ENCODE data around the gene A1BG. TPM values are rescaled to one million over a fixed set of nuclear protein-coding genes. Genes with fewer than 3 reads are reported as not detected.

Gene A1BG
- total and polyA plus RNA-seq, 4 donors: 1.2 to 53.4 (median 18.6) TPM

GRCh38 chr19:58394821-58395219, 41.5 kb upstream of the A1BG start:
- 72% methylated on average over 3 of the region's 3 CpGs for WGBS, 2 donors

GRCh38 chr19:58393725-58394033, 40.4 kb upstream of the A1BG start:
- WGBS, 2 donors: 89 to 90% methylated on average over 4 of the region's 4 CpGs
- H3K4me3 ChIP-seq: no peak overlapping the region
- peaks cover 9 to 26% (median 24%) of the 10 kb centered on the region in 4 donors for H3K36me3 ChIP-seq (ENCODE audit: control insufficient read depth in 4 of 4, insufficient read depth in 4 of 4, low read length in 4 of 4)
- no peak overlapping the region for H3K9ac ChIP-seq (ENCODE audit: insufficient read depth in 1 of 2, low read length in 2 of 2)
- DNase-seq (no peak), ATAC-seq (ENCODE audit: insufficient read depth, low FRiP score) (no peak)
- H3K9me3 ChIP-seq (ENCODE audit: control insufficient read depth in 4 of 4, insufficient read depth in 3 of 4, low read length in 3 of 4): peaks cover 0 to 5% (median 0%) of the 10 kb centered on the region in 4 donors
- H3K27me3 ChIP-seq (ENCODE audit: control insufficient read depth in 3 of 3, insufficient read depth in 3 of 3, low read length in 2 of 3): peaks cover 0 to 21% (median 11%) of the 10 kb centered on the region in 3 donors
- TF ChIP-seq CTCF (IDR thresholded peaks at IDR 0.05; ENCODE audit: control extremely low read depth, extremely low read depth): no peak
- peaks cover 0 to 5% (median 3%) of the 10 kb centered on the region in 5 donors for H3K4me1 ChIP-seq (ENCODE audit: control insufficient read depth in 5 of 5, insufficient read depth in 5 of 5, low read length in 5 of 5)
- no peak overlapping the region for H3K27ac ChIP-seq (ENCODE audit: low read depth in 1 of 2, low read length in 1 of 2)

More at GRCh38 chr19:58394821-58395219, 41.5 kb upstream of the A1BG start:
- TF ChIP-seq CTCF (IDR thresholded peaks at IDR 0.05; ENCODE audit: control extremely low read depth, extremely low read depth): no peak
- peak; percentile 28 for ATAC-seq (ENCODE audit: insufficient read depth, low FRiP score)
- Histone ChIP-seq H3K9me3 (ENCODE audit: control insufficient read depth in 4 of 4, insufficient read depth in 3 of 4, low read length in 3 of 4) (peaks cover 0 to 5% (median 0%) of the 10 kb centered on the region in 4 donors), H3K4me1 (ENCODE audit: control insufficient read depth in 5 of 5, insufficient read depth in 5 of 5, low read length in 5 of 5) (peaks cover 0 to 5% (median 3%) of the 10 kb centered on the region in 5 donors), H3K36me3 (ENCODE audit: control insufficient read depth in 4 of 4, insufficient read depth in 4 of 4, low read length in 4 of 4) (peaks cover 7 to 26% (median 23%) of the 10 kb centered on the region in 4 donors), H3K27ac (ENCODE audit: low read depth in 1 of 2, low read length in 1 of 2) (no peak overlapping the region), H3K9ac (ENCODE audit: insufficient read depth in 1 of 2, low read length in 2 of 2) (no peak overlapping the region), H3K27me3 (ENCODE audit: control insufficient read depth in 3 of 3, insufficient read depth in 3 of 3, low read length in 2 of 3) (peaks cover 0 to 21% (median 11%) of the 10 kb centered on the region in 3 donors), H3K4me3 (peak overlapping the region; percentile 12)
- no peak for DNase-seq

GRCh38 chr19:58392945-58393724, 39.8 kb upstream of the A1BG start:
- Histone ChIP-seq H3K4me1 (ENCODE audit: control insufficient read depth in 5 of 5, insufficient read depth in 5 of 5, low read length in 5 of 5) (peaks cover 0 to 6% (median 5%) of the 10 kb centered on the region in 5 donors), H3K9me3 (ENCODE audit: control insufficient read depth in 4 of 4, insufficient read depth in 3 of 4, low read length in 3 of 4) (peaks cover 0 to 5% (median 0%) of the 10 kb centered on the region in 4 donors), H3K27me3 (ENCODE audit: control insufficient read depth in 3 of 3, insufficient read depth in 3 of 3, low read length in 2 of 3) (peaks cover 0 to 21% (median 11%) of the 10 kb centered on the region in 3 donors), H3K4me3 (no peak overlapping the region), H3K9ac (ENCODE audit: insufficient read depth in 1 of 2, low read length in 2 of 2) (no peak overlapping the region), H3K27ac (ENCODE audit: low read depth in 1 of 2, low read length in 1 of 2) (no peak overlapping the region), H3K36me3 (ENCODE audit: control insufficient read depth in 4 of 4, insufficient read depth in 4 of 4, low read length in 4 of 4) (peaks cover 12 to 27% (median 25%) of the 10 kb centered on the region in 4 donors)
- TF ChIP-seq CTCF (IDR thresholded peaks at IDR 0.05; ENCODE audit: control extremely low read depth, extremely low read depth): no peak
- 93 to 94% methylated on average over 26 of the region's 26 CpGs for WGBS, 2 donors
- ATAC-seq (ENCODE audit: insufficient read depth, low FRiP score) (no peak), DNase-seq (no peak)
